IPS-NIHi7 (cell line): ENCODE results near the gene CHFR.
A peak's percentile ranks its signal among the peaks of the same experiment; 100 is the strongest.
"Not testable (repeated sequence)": the region's sequence is repeated elsewhere in the genome, so short reads cannot be mapped to it uniquely, and the experiment has no call there.

Source experiments
- DNase-seq: peaks from one replicate; pipeline ENCODE4 v3.0.0; 2012; ENCODE audit warnings: mixed read lengths; ENCODE audit errors: extremely low spot score

The CHFR gene

GRCh38 chr12:132839558-132840235 lies 47.7 kb downstream of the CHFR start:
- DNase-seq: no peak

DNA sequence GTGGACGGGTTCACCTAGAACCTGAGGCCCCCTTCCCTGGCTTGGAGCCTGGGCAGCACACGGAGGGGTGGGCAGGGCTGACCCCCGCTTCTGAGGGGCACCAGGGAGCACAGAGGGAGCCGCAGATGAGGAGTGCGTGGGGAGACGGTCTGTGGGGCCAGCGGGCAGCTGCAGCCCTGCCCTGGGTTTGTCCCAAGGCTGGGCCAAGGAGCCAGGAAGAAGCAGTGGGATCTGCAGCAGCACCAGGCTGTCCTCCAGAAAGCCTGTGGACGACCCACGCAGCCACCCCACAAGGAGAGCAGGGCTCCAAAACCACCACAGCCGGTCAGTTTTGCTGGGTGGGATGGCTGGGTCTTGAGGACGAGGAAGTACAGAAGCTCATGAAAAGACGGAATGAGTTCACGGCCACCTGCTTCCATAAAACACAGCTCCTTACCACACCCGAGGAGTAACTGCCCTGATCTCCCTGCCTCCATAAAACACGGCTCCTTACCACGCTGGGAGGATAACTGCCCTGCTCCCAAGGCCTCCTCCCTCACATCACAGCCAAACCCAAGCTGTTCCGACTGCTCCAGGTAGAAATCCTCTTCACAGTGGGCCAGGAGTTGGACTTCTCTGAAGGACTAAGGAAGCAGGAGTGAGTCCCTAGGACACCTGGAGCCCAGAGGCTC lies 48.9 kb downstream of the CHFR start:
- no peak for DNase-seq

DNA sequence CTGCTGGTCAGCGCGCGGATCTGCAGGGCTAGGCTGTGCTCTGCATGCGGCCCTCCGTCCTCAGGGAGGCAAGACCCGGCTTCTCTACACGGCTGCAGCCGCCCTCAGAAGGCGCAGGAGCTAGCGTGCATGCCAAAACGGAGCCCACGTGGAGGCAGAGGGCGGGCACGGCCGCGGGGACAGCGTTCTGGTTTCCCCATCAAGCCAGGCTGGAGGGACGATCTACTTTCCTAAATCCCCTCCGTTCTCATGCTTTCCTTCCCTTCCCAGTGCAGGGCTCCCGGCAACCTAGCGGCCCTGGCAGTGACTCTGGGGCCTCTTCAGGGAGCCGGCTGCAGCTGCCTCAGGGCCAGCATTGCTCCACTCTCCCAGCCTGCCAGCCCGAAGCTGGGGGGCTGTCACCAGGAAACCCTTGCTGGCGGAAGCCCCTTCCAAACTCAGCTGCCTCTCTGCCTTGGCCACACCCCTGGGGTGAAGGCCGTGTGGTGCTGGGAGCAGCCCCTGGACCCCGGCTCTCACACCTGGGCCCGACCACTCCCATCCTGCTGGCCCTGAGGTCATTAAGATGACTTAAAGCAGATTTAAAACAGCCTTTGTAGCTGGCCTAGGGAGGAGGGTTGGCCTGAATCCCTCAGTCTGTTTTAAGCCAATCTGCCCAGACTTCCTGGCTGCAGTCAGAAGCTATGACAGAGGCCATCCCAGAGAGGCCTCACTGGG lies 49.6 kb downstream of the CHFR start:
- no peak for DNase-seq

GRCh38 chr12:132836795-132837331 lies 50.5 kb downstream of the CHFR start:
- no peak for DNase-seq

DNA sequence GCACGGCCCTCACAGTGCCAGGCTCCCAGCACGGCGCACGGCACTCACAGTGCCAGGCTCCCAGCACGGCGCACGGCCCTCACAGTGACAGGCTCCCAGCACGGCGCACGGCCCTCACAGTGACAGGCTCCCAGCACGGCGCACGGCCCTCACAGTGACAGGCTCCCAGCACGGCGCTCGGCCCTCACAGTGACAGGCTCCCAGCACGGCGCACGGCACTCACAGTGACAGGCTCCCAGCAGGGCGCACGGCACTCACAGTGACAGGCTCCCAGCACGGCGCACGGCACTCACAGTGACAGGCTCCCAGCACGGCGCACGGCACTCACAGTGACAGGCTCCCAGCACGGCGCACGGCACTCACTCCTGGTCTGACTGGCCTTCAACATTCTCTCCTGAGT lies 51.2 kb downstream of the CHFR start:
- DNase-seq: not testable (repeated sequence)

DNA sequence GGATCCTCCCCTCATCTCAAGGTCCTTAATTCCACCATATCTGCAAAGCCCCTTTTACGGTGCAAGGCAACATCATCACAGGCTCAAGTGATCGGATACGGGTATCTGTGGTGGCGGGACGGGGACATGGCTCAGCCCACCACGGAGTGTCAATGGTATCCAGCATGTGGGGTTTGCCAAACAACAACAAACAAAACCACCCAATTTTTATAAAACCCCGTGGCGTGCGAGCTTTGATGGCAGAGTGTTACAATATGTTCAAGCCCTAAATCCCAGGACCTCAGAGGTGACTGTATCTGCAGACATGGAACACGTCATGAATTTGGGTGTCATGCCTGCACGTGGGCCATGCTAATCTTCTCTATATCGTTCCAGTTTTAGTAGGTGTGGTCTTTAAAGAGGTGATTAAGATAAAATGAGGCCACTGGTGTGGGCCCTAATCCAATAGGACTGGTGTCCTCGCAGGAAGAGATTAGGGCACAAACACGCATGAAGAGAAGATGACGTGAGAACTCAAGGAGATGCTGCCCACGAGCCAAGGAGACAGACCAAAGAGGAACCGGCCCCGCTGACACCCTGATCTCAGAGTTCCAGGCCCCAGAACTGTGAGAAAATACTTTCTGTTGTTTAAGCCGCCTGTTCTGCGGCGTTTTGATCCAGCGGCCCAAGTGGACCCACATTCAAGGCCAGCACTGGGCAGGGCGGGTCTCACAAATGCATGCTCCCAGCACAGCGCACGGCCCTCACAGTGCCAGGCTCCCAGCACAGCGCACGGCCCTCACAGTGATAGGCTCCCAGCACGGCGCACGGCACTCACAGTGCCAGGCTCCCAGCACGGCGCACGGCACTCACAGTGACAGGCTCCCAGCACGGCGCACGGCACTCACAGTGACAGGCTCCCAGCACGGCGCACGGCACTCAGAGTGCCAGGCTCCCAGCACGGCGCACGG lies 52.1 kb downstream of the CHFR start:
- no peak for DNase-seq

- DNase-seq: no peak
Observed at GRCh38 chr12:132834181-132834711, 53.2 kb downstream of the CHFR start.

DNA sequence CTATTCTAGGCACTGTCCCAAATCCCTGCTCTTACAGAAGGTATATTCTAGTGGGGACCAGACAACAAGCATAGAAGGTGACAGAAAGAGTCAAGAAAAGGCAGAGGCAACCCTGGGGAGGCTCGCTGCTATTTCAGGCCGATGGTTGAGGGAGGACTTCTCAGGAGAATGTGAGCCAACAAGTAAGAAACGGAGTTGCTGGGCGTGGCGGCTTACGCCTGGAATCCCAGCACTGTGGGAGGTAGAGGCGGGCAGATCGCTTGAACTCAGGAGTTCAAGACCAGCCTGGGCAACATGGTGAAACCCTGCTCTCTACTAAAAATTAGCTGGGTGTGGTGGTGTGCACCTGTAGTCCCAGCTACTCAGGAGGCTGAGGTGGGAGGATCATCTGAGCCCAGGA lies 54.1 kb downstream of the CHFR start:
- DNase-seq: no peak

GRCh38 chr12:132831771-132832170 lies 55.6 kb downstream of the CHFR start:
- no peak for DNase-seq

GRCh38 chr12:132828706-132829534 lies 58.5 kb downstream of the CHFR start, which contains the start of gene GOLGA3:
Gene GOLGA3, minus strand, starts transcription at chr12:132828869. Its CDS starts 6,741 bp downstream, at chr12:132822128.
- DNase-seq: peak; percentile 100

DNA sequence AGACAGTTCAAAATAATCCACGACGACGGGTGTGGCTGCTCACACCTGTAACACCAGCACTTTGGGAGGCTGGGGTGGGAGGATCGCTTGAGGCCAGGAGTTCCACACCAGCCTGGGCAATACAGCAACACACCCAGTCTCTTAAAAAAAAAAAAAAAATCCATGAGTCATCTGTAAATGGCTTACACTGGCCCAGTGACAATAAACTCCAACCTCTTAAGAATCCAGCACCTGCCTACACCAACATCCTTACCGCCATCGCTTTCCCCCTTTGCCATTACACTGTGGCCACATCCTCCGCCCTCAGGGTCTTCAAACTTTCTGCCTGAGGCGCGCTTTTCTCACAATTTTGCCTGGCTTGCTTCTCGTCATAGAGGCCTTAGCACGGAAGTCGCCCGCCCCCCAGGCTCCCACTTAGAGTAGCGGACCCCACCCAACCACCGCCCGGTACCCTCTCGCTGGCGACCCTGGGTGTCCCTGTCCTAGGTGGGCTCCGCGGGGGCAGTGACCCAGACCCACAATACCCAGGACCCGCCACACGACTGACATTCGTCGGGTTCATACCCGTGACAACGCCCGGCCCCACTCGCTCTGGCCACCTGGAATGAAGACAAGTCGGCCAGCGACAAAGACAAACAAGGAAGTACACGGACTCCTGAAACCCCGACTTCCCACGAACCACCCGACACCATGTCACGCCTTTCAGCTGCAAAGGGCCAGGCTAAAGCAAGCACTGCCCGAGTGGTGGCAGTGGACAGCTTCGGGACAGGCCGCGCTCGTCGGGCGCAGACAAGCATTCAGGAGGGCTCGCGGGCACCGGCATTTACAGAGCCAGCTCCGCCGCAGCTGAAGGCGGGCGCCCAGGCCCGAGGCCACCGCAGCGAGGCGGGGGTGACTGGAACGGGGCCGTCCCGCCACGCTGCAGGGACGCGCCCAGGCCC lies 59.4 kb downstream of the CHFR start:
- DNase-seq: no peak

GRCh38 chr12:132825861-132826260 lies 61.5 kb downstream of the CHFR start:
- DNase-seq: no peak

GRCh38 chr12:132825089-132825488 lies 62.3 kb downstream of the CHFR start:
- no peak for DNase-seq

- no peak for DNase-seq
Observed at GRCh38 chr12:132824053-132824452, 63.4 kb downstream of the CHFR start.

DNA sequence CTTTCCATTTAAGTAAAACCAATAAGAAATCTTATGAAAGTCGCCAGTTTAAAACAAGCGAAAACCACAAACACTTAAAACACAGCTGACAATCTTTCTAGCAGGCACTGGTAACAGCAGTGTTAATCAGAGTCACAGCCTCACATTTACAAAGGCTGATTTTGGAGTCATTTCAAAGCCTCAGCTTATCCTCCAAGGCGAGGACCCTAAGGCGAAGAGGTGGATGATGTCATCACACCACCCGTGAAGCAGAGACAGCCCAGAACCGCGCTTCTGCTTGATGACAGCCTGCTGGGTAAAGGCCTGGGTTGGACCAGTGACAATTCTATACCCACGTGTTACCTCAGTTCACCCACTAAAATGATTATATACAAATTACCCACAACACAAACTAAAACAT lies 68.8 kb downstream of the CHFR start:
- no peak for DNase-seq

DNA sequence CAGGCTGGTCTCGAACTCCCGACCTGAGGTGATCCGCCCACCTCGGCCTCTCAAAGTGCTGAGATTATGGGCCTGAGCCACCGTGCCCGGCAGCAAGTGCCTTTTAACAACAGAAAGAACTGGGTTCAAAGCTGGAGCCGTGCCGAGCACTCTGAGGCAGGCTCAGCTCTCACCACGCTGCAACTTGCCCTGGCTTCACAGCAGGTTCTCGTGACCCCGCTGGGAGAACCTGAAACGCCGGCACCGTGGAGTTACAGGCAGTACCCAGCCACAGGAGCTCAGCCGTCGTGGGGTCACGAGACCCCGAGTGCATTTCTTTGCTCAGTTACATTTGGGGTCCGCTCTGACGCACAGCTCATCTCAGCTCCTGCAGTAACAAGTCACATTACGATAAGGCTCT lies 73.2 kb downstream of the CHFR start:
- DNase-seq: no peak

- DNase-seq: no peak
Observed at GRCh38 chr12:132813443-132813842, 74.0 kb downstream of the CHFR start.

- DNase-seq: no peak
Observed at GRCh38 chr12:132812631-132813305, 74.6 kb downstream of the CHFR start.

GRCh38 chr12:132809391-132809790 lies 78.0 kb downstream of the CHFR start:
- not testable (repeated sequence) for DNase-seq
